ENCODE results near the gene BICRA. TPM values are rescaled to one million over a fixed set of nuclear protein-coding genes. Genes with fewer than 3 reads are reported as not detected.

The BICRA gene
- total and polyA plus RNA-seq, 9 of the 15 experiments (the other 6 are each of a cell fraction or from before 2014, with no cell fraction given) = 0.01 to 8.8 (median 1.2) TPM

GRCh38 chr19:47600246-47601179, 8.4 kb upstream of the BICRA start (continued):
- TF ChIP-seq MGA (IDR thresholded peaks at IDR 0.05) (no peak), TAF1 (IDR thresholded peaks at IDR 0.05; ENCODE audit: control insufficient read depth, extremely low read depth, insufficient read depth, low read length, severe bottlenecking) (peak; percentile 89), SMARCB1 (IDR thresholded peaks at IDR 0.05; ENCODE audit: insufficient read length, low read depth) (no peak), KLF13 (tag; IDR thresholded peaks at IDR 0.05; ENCODE audit: borderline replicate concordance, low read depth) (no peak; the same call in 1 of the 2 replicates), ETV5 (CRISPR knock-in tag; IDR thresholded peaks at IDR 0.05; ENCODE audit: low read depth) (no peak), CREB5 (CRISPR knock-in tag; IDR thresholded peaks at IDR 0.05) (no peak), ZKSCAN3 (CRISPR knock-in tag; IDR thresholded peaks at IDR 0.05) (no peak), THRA (IDR thresholded peaks at IDR 0.05) (no peak), PHF8 (IDR thresholded peaks at IDR 0.05; ENCODE audit: borderline replicate concordance, low read length) (peak; percentile 93; the same call in 1 of the 2 replicates), SIN3B (IDR thresholded peaks at IDR 0.05; ENCODE audit: low read depth) (0 out of 2 replicates have a peak, but pooled peaks have one; percentile 25), MTA1 (IDR thresholded peaks at IDR 0.05; ENCODE audit: borderline replicate concordance) (no peak)

Measured in K562 (cell line).